Effector CD4-positive, alpha-beta T cell (primary cell): ENCODE measurements around the gene AMBRA1.
"Not testable (repeated sequence)": the region's sequence is repeated elsewhere in the genome, so short reads cannot be mapped to it uniquely, and the experiment has no call there.

Experiments
- DNase-seq: peaks from one replicate; pipeline ENCODE4 v3.0.0-alpha.2; 2020

Gene AMBRA1

DNA sequence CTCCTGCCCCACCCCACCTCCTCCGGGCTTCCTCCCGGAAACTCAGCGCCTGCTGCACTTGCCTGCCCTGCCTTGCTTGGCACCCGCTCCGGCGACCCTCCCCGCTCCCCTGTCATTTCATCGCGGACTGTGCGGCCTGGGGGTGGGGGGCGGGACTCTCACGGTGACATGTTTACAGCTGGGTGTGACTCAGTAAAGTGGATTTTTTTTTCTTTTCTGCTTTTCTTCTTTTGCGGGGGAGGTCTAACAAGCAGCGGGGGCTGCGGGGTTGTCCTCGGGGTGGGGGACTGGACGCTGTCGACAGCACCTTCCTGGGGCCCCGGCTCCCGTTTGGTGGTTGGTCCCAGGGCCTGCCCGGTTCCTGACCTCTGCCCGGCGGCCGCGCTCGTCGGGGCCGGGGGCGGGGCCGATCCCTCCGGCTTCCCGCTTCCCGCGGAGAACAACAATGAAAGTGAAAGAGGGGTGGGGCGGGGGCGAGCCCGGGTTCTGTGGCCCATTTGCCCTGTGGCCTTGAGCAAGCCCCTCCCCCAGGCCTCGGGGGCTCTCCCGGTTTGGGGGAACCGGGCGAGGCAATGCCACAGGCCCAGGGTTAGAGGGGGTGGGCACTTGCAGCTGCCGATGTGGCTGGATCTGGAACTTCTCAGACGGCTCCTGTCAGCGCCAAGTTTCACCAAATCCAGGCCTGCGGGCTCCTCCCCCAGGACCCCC is 213.3 kb downstream of the AMBRA1 start:
- peak; percentile 23 for DNase-seq

GRCh38 chr11:46379482-46380293 is 214.1 kb downstream of the AMBRA1 start:
- DNase-seq: not testable (repeated sequence)

- no peak for DNase-seq
Observed at GRCh38 chr11:46378811-46379481, 214.9 kb downstream of the AMBRA1 start.

GRCh38 chr11:46378296-46378695 is 215.5 kb downstream of the AMBRA1 start:
- DNase-seq: no peak

- no peak for DNase-seq
Observed at GRCh38 chr11:46377831-46378230, 216.0 kb downstream of the AMBRA1 start.

GRCh38 chr11:46377290-46377689 is 216.5 kb downstream of the AMBRA1 start:
- DNase-seq: no peak

DNA sequence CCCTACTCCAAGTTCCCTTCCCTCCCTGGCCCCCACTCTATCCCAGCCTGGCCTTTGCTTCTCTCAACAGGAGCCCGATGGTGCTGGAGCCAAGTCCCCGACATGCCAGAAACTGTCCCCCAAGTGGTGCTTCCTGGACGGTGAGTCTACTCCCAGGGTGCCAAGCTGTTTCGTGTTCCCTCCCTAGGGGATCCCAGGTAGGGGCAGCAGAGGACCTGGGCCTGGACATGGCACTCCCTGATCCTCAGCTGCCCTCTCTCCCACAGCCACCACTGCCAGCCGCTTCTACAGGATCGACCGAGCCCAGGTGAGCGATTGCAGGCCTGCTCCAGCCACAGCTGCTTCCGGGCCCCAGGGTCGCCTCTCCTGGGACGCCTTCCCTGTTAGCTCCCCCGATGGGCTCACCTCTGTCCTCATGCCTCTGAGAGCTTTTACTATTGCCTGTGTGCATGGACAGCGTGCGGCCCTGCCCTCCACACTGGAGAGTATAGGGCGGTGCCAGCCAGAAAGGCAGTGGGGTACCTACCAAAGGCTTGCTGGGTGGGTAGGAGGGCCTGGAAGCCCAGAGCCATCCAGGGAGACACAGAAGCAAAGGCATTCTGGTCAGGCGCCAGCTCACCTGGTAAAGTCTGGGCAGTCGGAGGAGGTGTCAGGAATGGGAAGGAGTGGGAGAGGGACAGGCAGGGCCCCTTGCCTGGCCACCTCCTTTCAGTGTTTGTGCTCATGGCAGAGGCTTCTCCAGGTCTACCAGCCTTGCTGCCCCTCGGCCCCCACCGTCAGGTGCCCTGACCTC is 217.4 kb downstream of the AMBRA1 start:
- DNase-seq: no peak

DNA sequence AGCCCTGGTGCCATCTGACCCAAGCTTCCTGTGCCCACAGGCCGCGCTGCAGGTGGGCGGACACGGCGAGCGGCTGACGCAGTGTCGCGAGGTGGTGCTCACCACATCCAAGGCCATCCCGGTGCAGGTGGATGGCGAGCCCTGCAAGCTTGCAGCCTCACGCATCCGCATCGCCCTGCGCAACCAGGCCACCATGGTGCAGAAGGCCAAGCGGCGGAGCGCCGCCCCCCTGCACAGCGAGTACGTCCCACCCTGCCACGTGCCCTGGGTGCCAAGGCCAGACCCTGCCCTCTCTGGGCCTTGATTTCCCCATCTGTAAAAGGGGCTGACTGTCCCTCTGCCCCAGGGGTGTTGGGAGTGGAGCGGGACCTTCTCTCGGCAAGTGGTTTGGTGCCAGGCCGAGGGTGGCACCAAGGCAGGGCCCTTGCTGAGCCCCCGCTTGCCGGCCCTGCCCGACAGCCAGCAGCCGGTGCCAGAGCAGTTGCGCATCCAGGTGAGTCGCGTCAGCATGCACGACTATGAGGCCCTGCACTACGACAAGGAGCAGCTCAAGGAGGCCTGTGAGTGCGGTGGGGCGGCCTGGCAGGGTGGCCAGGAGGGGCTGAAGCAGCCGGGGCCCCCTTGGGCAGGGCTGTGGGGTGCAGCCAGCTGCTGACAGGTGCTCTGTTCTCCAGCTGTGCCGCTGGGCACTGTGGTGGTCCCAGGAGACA is 218.3 kb downstream of the AMBRA1 start:
- DNase-seq: no peak

- DNase-seq: no peak
Observed at GRCh38 chr11:46374815-46375214, 219.0 kb downstream of the AMBRA1 start.

DNA sequence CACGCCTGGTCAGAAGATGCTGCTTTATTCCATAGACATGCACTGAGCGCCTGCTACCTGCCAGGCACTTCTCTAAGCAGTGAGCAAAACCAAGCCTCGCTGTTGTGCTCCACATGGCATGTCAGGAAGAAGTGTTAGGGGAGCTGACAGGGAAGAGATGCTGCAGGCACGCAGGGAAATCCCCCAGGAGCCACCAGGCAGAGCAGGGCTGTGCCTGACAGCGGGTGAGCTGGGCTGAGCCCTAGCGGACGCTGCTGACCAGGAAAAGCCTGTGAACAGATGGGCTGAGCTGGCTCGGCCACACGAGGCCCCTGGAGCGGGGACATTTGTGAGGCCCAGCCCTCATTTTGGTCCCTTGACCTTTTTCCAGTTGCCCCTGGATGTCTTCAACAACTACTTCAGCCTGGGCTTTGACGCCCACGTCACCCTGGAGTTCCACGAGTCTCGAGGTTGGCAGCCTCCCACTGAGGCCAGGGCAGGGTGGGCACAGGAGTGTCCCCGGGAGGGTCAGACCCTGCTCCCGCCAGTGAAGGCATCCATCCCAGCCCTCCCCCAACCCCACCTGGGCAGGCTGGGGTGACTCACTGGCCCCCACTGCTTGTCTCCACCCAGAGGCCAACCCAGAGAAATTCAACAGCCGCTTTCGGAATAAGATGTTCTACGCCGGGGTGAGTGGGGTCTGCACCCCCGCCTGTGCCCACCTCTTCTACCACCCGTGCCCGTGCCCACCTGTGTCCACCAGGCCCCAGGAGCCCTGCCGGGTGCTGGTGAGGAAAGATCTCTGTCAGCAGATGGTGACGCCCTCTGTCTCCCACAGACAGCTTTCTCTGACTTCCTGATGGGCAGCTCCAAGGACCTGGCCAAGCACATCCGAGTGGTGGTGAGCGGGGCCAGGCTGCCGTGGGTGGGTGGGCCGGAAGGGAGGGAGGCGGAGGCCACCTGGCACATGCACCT is 219.8 kb downstream of the AMBRA1 start:
- no peak for DNase-seq

DNA sequence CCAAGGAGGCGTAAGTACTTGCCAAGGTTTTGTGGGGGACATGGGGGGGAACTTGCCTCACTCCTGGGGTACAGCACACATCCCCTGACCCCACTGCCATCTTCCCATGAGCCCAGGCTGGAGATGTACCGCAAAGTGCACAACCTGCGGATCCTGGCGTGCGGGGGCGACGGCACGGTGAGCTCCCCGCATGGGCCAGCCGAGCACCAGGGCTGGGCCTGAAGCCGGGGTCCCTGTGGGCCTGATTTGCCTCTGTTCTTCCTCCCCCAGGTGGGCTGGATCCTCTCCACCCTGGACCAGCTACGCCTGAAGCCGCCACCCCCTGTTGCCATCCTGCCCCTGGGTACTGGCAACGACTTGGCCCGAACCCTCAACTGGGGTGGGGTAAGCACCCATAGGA is 221.3 kb downstream of the AMBRA1 start:
- DNase-seq: not testable (repeated sequence)

- no peak for DNase-seq
Observed at GRCh38 chr11:46372086-46372485, 221.7 kb downstream of the AMBRA1 start.

GRCh38 chr11:46371262-46371661 is 222.6 kb downstream of the AMBRA1 start:
- not testable (repeated sequence) for DNase-seq

DNA sequence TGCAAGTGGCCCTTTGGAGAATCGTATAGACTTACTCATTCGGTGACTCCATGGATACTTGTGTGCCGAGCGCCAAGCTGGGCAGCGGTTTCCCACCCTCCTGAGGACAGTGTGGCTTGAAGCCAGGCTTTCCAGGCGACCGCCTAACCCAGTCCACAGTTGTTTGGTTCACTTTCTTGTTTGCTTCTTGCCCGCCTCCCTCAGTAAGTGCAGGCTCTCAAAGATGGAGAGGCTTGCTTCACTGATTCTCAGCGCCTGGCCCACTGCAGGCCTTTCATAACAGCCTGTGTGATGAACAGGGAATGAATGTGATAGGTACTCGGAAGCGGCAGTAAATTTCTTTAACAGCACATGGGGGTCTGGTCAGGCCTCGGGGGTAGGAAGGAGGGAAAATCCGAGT is 223.6 kb downstream of the AMBRA1 start:
- DNase-seq: no peak

DNA sequence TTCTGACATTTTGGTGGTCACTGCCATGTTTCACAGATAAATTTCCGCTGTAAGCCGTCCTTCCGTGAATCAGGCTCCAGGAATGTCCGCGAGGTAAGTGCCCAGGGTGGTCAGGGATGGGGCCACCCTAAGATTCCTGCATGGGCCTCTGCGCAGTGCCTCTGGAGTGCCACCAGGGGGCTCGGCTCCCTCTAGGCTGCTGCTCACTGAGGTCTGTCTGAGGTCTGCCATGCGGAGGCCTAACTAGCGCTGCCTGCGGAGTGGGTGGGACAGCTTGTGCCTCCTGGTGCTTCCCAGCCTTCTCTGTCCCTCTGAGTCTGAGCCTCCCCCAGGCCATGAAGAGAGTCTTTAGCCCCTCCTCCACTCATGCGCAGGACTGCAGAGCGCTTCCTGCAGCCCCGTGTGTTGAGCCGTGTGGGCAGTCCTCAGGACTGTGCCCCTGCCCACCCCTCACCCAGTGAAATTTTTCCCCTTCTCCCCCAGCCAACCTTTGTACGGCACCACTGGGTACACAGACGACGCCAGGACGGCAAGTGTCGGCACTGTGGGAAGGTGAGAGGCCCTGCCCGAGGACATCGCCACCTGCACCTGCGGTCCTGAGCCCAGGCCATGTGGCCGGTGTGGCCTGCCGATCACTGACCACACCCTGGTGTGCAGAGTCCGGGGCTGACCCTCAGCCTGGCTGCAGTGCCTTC is 224.2 kb downstream of the AMBRA1 start:
- DNase-seq: peak; percentile 39

GRCh38 chr11:46367916-46368267 is 225.9 kb downstream of the AMBRA1 start:
- DNase-seq: no peak

DNA sequence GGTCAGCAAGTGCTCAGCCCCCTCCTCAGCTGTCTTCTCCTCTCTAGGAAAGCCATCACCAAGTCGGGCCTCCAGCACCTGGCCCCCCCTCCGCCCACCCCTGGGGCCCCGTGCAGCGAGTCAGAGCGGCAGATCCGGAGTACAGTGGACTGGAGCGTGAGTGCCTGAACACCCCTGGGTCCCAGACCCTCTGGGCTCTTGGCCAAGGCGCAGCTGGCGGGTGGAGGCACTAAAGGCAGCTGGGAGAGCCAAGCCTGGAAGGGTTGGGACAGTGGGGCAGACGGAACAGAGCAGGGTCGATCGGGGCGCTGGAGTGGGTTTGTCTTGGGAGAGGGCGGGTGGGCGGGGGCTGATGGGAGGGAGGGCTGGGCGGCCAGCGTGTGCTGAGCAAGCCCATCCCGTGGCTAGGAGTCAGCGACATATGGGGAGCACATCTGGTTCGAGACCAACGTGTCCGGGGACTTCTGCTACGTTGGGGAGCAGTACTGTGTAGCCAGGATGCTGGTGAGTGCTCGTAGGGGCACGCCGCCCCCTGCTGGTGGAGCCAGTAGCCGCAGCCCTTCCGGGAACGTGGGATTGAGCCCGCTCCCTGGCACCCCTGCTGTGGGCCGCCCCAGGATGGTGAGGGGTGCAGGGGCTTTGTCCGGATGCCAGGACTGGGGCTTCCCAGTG is 226.4 kb downstream of the AMBRA1 start:
- DNase-seq: peak; percentile 69

- DNase-seq: no peak
Observed at GRCh38 chr11:46366661-46367161, 227.1 kb downstream of the AMBRA1 start.

- no peak for DNase-seq
Observed at GRCh38 chr11:46366260-46366659, 227.6 kb downstream of the AMBRA1 start.

DNA sequence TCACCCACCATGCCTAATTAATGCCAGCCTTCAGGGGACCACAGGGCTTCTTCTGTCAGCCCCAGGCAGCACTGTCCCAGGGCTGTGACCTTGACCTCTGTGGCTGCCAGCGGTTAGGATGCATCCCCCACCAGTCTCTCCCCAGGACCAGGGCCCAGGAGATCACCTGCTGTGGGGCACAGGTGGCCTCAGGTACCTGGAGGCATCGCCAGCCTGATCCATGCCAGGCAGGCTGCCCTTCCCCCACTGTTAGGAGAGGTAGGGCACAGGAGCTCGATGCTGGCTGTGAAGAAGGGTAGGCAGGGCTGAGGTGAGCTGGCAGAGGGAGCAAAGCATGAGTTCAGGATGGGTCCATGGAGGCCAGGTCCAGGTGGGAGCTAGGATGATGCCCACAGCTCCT is 229.0 kb downstream of the AMBRA1 start:
- DNase-seq: no peak
